Naive thymus-derived CD8-positive, alpha-beta T cell (primary cell): ENCODE data around the gene IFNB1. TPM values are rescaled to one million over a fixed set of nuclear protein-coding genes. Genes with fewer than 3 reads are reported as not detected.
A peak's percentile ranks its signal among the peaks of the same experiment; 100 is the strongest.

Experiments
- ATAC-seq, 2 donors: fragments of 150-1000 bp; cut with Tn5 transposase in 1 of 2; sonication (Bioruptor Pico), chemical (Tn5 transposase) in 1 of 2; 1 replicate in 1 of 2; 2 replicates in 1 of 2; pipeline ENCODE4 v1.10.0; 2021; ENCODE audit warnings: mild to moderate bottlenecking in 2 of 2, moderate library complexity in 2 of 2
- POLR2A ChIA-PET: fragments of 350-600 bp; sonication (Branson Sonifier 250); formaldehyde crosslinking; loops from one replicate; lab custom pipeline; 2021; ENCODE audit warnings: antibody characterized with exemption; lab: Charles Lee
- DNase-seq, 10 donors: peaks; one replicate each; pipeline versions ENCODE4 v3.0.0 to v3.0.0-alpha.2; 2020 to 2022
- H3K27ac Mint-ChIP-seq, 10 donors: one replicate each; pipeline ENCODE4 v1.8.0; 2020 to 2022; ENCODE audit warnings: mild to moderate bottlenecking in 10 of 10, mixed read lengths in 10 of 10, moderate library complexity in 4 of 10, inconsistent platforms in 1 of 10
- H3K27me3 Mint-ChIP-seq, 5 donors: one replicate each; pipeline ENCODE4 v1.8.0; 2021 to 2022; ENCODE audit warnings: mixed read lengths in 5 of 5
- H3K36me3 Mint-ChIP-seq, 3 donors: one replicate each; pipeline ENCODE4 v1.8.0; 2020 to 2022; ENCODE audit warnings: mixed read lengths in 3 of 3, mild to moderate bottlenecking in 2 of 3, inconsistent platforms in 1 of 3
- H3K4me1 Mint-ChIP-seq, 4 donors: one replicate each; pipeline ENCODE4 v1.8.0; 2021 to 2022; ENCODE audit warnings: mixed read lengths in 4 of 4
- H3K4me3 Mint-ChIP-seq, 10 donors: one replicate each; pipeline ENCODE4 v1.8.0; 2020 to 2022; ENCODE audit warnings: mild to moderate bottlenecking in 10 of 10, mixed read lengths in 10 of 10, moderate library complexity in 6 of 10, inconsistent platforms in 1 of 10
- H3K9me3 Mint-ChIP-seq, 9 donors: one replicate each; pipeline ENCODE4 v1.8.0; 2020 to 2022; ENCODE audit warnings: mixed read lengths in 9 of 9, mild to moderate bottlenecking in 3 of 9, inconsistent platforms in 1 of 9, moderate library complexity in 1 of 9
- polyA plus RNA-seq, 3 donors: library from polyadenylated mRNA; unstranded; fragments of 300-500 nt; fragmentation: Illumina TruSeq; gene quantifications; one replicate each; pipeline ENCODE4 v1.2.3, GENCODE V29; 2021
- total RNA-seq, 8 experiments: library from RNA in 2 of 8; stranded (reverse) in 2 of 8; gene quantifications; one replicate each; pipeline ENCODE4 v1.2.3 and lab custom pipeline; 2021 to 2026

IFNB1 gene
- total and polyA plus RNA-seq, 5 experiments from 2014 or later: not detected

DNA sequence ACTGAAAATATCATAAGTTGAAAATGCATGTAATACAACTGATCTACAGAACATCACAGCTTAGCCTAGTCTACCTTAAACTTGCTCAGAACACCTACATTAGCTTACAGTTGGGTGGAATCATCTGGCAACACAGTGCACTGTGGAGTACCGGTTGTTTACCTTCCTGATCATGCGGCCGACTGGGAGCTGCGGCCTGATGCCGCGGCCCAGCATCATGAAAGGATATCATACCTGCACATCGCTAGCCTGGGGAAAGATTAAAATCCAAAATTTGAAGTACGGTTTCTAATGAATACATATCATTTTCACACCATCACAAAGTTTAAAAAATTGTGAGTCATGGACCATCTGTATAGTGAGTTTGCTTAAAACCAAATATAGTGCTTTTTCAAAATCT, 48.1 kb downstream of the IFNB1 start:
- ATAC-seq (no peak), DNase-seq (no peak)
- Mint-ChIP-seq H3K4me1 (peaks cover 10 to 55% (median 38%) of the 10 kb centered on the region in 4 donors), H3K4me3 (no peak overlapping the region), H3K9me3 (no peaks in the 10 kb centered on the region), H3K27me3 (no peaks in the 10 kb centered on the region), H3K27ac (no peak overlapping the region), H3K36me3 (peaks cover 0 to 25% (median 24%) of the 10 kb centered on the region in 3 donors)
- POLR2A ChIA-PET: no interaction called here

- H3K9me3 Mint-ChIP-seq: peaks cover 0 to 4% (median 0%) of the 10 kb centered on the region in 9 donors
- peaks cover 0 to 36% (median 33%) of the 10 kb centered on the region in 3 donors for H3K36me3 Mint-ChIP-seq
- H3K27me3 Mint-ChIP-seq: no peaks in the 10 kb centered on the region
- peaks cover 10 to 58% (median 40%) of the 10 kb centered on the region in 4 donors for H3K4me1 Mint-ChIP-seq
- ATAC-seq: no peak
- H3K27ac Mint-ChIP-seq: peak overlapping the region in 6 of 10 donors; percentile 3 to 65 (median 34)
- no peak for DNase-seq
- peak overlapping the region in 1 of 10 donors; percentile 1 for H3K4me3 Mint-ChIP-seq
- POLR2A ChIA-PET: no interaction called here
Observed at GRCh38 chr9:21028466-21028865, 49.3 kb downstream of the IFNB1 start.

GRCh38 chr9:21027295-21027694, 50.4 kb downstream of the IFNB1 start:
- H3K36me3 Mint-ChIP-seq: peaks cover 0 to 44% (median 38%) of the 10 kb centered on the region in 3 donors
- H3K9me3 Mint-ChIP-seq: peaks cover 0 to 9% (median 0%) of the 10 kb centered on the region in 9 donors
- DNase-seq: no peak
- H3K4me3 Mint-ChIP-seq: no peak overlapping the region
- no peak for ATAC-seq
- no peaks in the 10 kb centered on the region for H3K27me3 Mint-ChIP-seq
- H3K27ac Mint-ChIP-seq: peak overlapping the region in 2 of 10 donors; percentile 16 to 61
- POLR2A ChIA-PET: no interaction called here
- H3K4me1 Mint-ChIP-seq: peaks cover 4 to 49% (median 31%) of the 10 kb centered on the region in 4 donors

Other genes with a start within 250 kb of the IFNB1 start
- 10 to 100 TPM; 11.5 to 12.6 TPM for gene HACD4, start 46.3 kb downstream of the IFNB1 start, total RNA-seq
- 1 to 10 TPM; 7.5 to 8.1 (median 7.8) TPM for gene HACD4, start 46.3 kb downstream of the IFNB1 start, polyA plus RNA-seq
- gene IFNW1, start 63.9 kb upstream of the IFNB1 start, total RNA-seq: not detected
- not detected for gene IFNW1, start 63.9 kb upstream of the IFNB1 start, polyA plus RNA-seq
- not detected for gene IFNA21, start 88.7 kb upstream of the IFNB1 start, total RNA-seq
- gene IFNA21, start 88.7 kb upstream of the IFNB1 start, polyA plus RNA-seq: not detected
- gene IFNA4, start 109.6 kb upstream of the IFNB1 start, total RNA-seq: not detected
- not detected for gene IFNA4, start 109.6 kb upstream of the IFNB1 start, polyA plus RNA-seq
- gene IFNA7, start 124.3 kb upstream of the IFNB1 start, total RNA-seq: not detected
- not detected for gene IFNA7, start 124.3 kb upstream of the IFNB1 start, polyA plus RNA-seq
- not detected for gene IFNA10, start 129.2 kb upstream of the IFNB1 start, total RNA-seq
- gene IFNA10, start 129.2 kb upstream of the IFNB1 start, polyA plus RNA-seq: not detected
- not detected for gene IFNA16, start 139.4 kb upstream of the IFNB1 start, total RNA-seq
- gene IFNA16, start 139.4 kb upstream of the IFNB1 start, polyA plus RNA-seq: not detected
- gene IFNA17, start 150.3 kb upstream of the IFNB1 start, total RNA-seq: not detected
- not detected for gene IFNA17, start 150.3 kb upstream of the IFNB1 start, polyA plus RNA-seq
- not detected for gene IFNA14, start 162.1 kb upstream of the IFNB1 start, total RNA-seq
- not detected for gene IFNA14, start 162.1 kb upstream of the IFNB1 start, polyA plus RNA-seq
- under 1 TPM in 1 of 2 experiments, not detected in 1; 0.52 TPM for gene IFNA5, start 227.4 kb upstream of the IFNB1 start, total RNA-seq
- gene IFNA5, start 227.4 kb upstream of the IFNB1 start, polyA plus RNA-seq: not detected